Activated CD4-positive, alpha-beta T cell treated with anti-CD3 and anti-CD28 coated beads, Interleukin-2, amount 50 U/mL, for 24 hours (primary cell): ENCODE data around the gene ELL3.
"Not testable (repeated sequence)": the region's sequence is repeated elsewhere in the genome, so short reads cannot be mapped to it uniquely, and the experiment has no call there.

Experiments
- DNase-seq, 2 donors: peaks; one replicate each; pipeline ENCODE4 v3.0.0-alpha.2; 2020; ENCODE audit warnings: low read depth in 1 of 2, low spot score in 1 of 2

Gene ELL3

GRCh38 chr15:43776718-43777266 lies at the start of gene ELL3:
Gene ELL3, minus strand, starts transcription at chr15:43776966. Its CDS starts 65 bp downstream, at chr15:43776901.
- peak; percentile 44 to 52 for DNase-seq

- DNase-seq, result no peak
Observed at GRCh38 chr15:43826029-43826507, 49.3 kb upstream of the ELL3 start.

- not testable (repeated sequence) for DNase-seq
Observed at GRCh38 chr15:43825305-43825704, 48.5 kb upstream of the ELL3 start.

- peak; percentile 70 to 95 for DNase-seq
Observed at GRCh38 chr15:43824302-43825246, 47.8 kb upstream of the ELL3 start, which contains the start of gene MFAP1. Gene MFAP1, minus strand, starts transcription at chr15:43824690. Its CDS starts 121 bp downstream, at chr15:43824569.

- DNase-seq, result no peak
Observed at GRCh38 chr15:43821505-43821904, 44.7 kb upstream of the ELL3 start.

- DNase-seq, result not testable (repeated sequence)
Observed at GRCh38 chr15:43815064-43815463, 38.3 kb upstream of the ELL3 start.

GRCh38 chr15:43808960-43809678 lies 32.4 kb upstream of the ELL3 start:
- DNase-seq, result no peak

- no peak for DNase-seq
Observed at GRCh38 chr15:43808435-43808950, 31.7 kb upstream of the ELL3 start.

- DNase-seq, result not testable (repeated sequence)
Observed at GRCh38 chr15:43802676-43803075, 25.9 kb upstream of the ELL3 start.

GRCh38 chr15:43800286-43801141 lies 23.7 kb upstream of the ELL3 start, which contains the start of gene HYPK:
Gene HYPK, plus strand, starts transcription at chr15:43800599. Its CDS starts 24 bp downstream, at chr15:43800623.
- DNase-seq, result peak; percentile 81 to 88

GRCh38 chr15:43799945-43800285 lies 23.1 kb upstream of the ELL3 start, which contains the start of gene SERINC4:
Gene SERINC4, minus strand, starts transcription at chr15:43800220. Its CDS starts 234 bp downstream, at chr15:43799986.
- no peak for DNase-seq

GRCh38 chr15:43799209-43799944 lies 22.6 kb upstream of the ELL3 start:
- no peak for DNase-seq

- no peak for DNase-seq
Observed at GRCh38 chr15:43796566-43796965, 19.8 kb upstream of the ELL3 start.

- DNase-seq, result no peak
Observed at GRCh38 chr15:43795997-43796396, 19.2 kb upstream of the ELL3 start.

GRCh38 chr15:43795197-43795596 lies 18.4 kb upstream of the ELL3 start:
- DNase-seq, result no peak

GRCh38 chr15:43794269-43795037 lies 17.7 kb upstream of the ELL3 start:
- no peak for DNase-seq

- no peak for DNase-seq
Observed at GRCh38 chr15:43793647-43794046, 16.9 kb upstream of the ELL3 start.

- no peak for DNase-seq
Observed at GRCh38 chr15:43792761-43793476, 16.2 kb upstream of the ELL3 start.
